HG03558 (cell line): Measurements from ENCODE around the gene HLCS.
"Not testable (repeated sequence)": the region's sequence is repeated elsewhere in the genome, so short reads cannot be mapped to it uniquely, and the experiment has no call there.

Experiments used
- ATAC-seq: cut with Tn5 transposase; IDR thresholded peaks from one replicate; pipeline ENCODE4 v1.9.1; 2021; ENCODE audit warnings: moderate number of reproducible peaks; ENCODE audit not compliant: unreplicated experiment; ENCODE audit errors: extremely low read depth

HLCS gene

GRCh38 chr21:36820176-36821031 is 146.1 kb downstream of the HLCS start:
- ATAC-seq = no peak

- no peak for ATAC-seq
Measured at GRCh38 chr21:36817732-36818450, 148.6 kb downstream of the HLCS start.

- ATAC-seq = no peak
Measured at GRCh38 chr21:36816561-36817130, 149.8 kb downstream of the HLCS start.

GRCh38 chr21:36816026-36816425 is 150.4 kb downstream of the HLCS start:
- ATAC-seq = not testable (repeated sequence)

GRCh38 chr21:36815284-36815683 is 151.2 kb downstream of the HLCS start:
- ATAC-seq = no peak

- ATAC-seq = no peak
Measured at GRCh38 chr21:36813052-36813451, 153.4 kb downstream of the HLCS start.

GRCh38 chr21:36811762-36812161 is 154.7 kb downstream of the HLCS start:
- no peak for ATAC-seq

- no peak for ATAC-seq
Measured at GRCh38 chr21:36810443-36810842, 156.0 kb downstream of the HLCS start.

- ATAC-seq = no peak
Measured at GRCh38 chr21:36807422-36807928, 159.0 kb downstream of the HLCS start.

- no peak for ATAC-seq
Measured at GRCh38 chr21:36806103-36806502, 160.4 kb downstream of the HLCS start.

GRCh38 chr21:36804874-36805611 is 161.4 kb downstream of the HLCS start:
- no peak for ATAC-seq

GRCh38 chr21:36803816-36804439 is 162.5 kb downstream of the HLCS start:
- ATAC-seq = no peak

- no peak for ATAC-seq
Measured at GRCh38 chr21:36803051-36803645, 163.3 kb downstream of the HLCS start.

- ATAC-seq = no peak
Measured at GRCh38 chr21:36800734-36801133, 165.7 kb downstream of the HLCS start.

GRCh38 chr21:36799869-36800268 is 166.6 kb downstream of the HLCS start:
- ATAC-seq = no peak

GRCh38 chr21:36798491-36798890 is 168.0 kb downstream of the HLCS start:
- no peak for ATAC-seq

GRCh38 chr21:36796070-36796469 is 170.4 kb downstream of the HLCS start:
- ATAC-seq = no peak

GRCh38 chr21:36792505-36792967 is 173.9 kb downstream of the HLCS start:
- ATAC-seq = no peak

GRCh38 chr21:36791695-36792470 is 174.6 kb downstream of the HLCS start:
- no peak for ATAC-seq
